GM21390 (cell line): Measurements from ENCODE around the gene PDIA4.
"Not testable (repeated sequence)": the region's sequence is repeated elsewhere in the genome, so short reads cannot be mapped to it uniquely, and the experiment has no call there.

Experiments
- ATAC-seq: cut with Tn5 transposase; IDR thresholded peaks from one replicate; pipeline ENCODE4 v1.9.1; 2021; ENCODE audit not compliant: unreplicated experiment

Gene PDIA4

GRCh38 chr7:149038641-149039040 is 10.3 kb upstream of the PDIA4 start:
- not testable (repeated sequence) for ATAC-seq

GRCh38 chr7:149036676-149037075 is 8.4 kb upstream of the PDIA4 start:
- no peak for ATAC-seq

- no peak for ATAC-seq
Measured at GRCh38 chr7:149031353-149031910, 3.1 kb upstream of the PDIA4 start.

GRCh38 chr7:149030439-149030838 is 2.1 kb upstream of the PDIA4 start:
- not testable (repeated sequence) for ATAC-seq

- ATAC-seq, result no peak
Measured at GRCh38 chr7:149027611-149028345, 527 bp downstream of the PDIA4 start.

GRCh38 chr7:149027055-149027454 is 1.2 kb downstream of the PDIA4 start:
- ATAC-seq, result no peak

GRCh38 chr7:149023662-149024061 is 4.6 kb downstream of the PDIA4 start:
- ATAC-seq, result no peak

GRCh38 chr7:149022756-149023360 is 5.4 kb downstream of the PDIA4 start:
- no peak for ATAC-seq

- ATAC-seq, result no peak
Measured at GRCh38 chr7:149021725-149022062, 6.6 kb downstream of the PDIA4 start.

- no peak for ATAC-seq
Measured at GRCh38 chr7:149020483-149020882, 7.8 kb downstream of the PDIA4 start.

GRCh38 chr7:149016876-149017275 is 11.4 kb downstream of the PDIA4 start:
- ATAC-seq, result no peak

GRCh38 chr7:149014309-149014708 is 14.0 kb downstream of the PDIA4 start:
- no peak for ATAC-seq

- ATAC-seq, result no peak
Measured at GRCh38 chr7:149013876-149014275, 14.4 kb downstream of the PDIA4 start.

- ATAC-seq, result not testable (repeated sequence)
Measured at GRCh38 chr7:149012730-149013129, 15.6 kb downstream of the PDIA4 start.

GRCh38 chr7:149011491-149011890 is 16.8 kb downstream of the PDIA4 start:
- ATAC-seq, result no peak

- no peak for ATAC-seq
Measured at GRCh38 chr7:149010451-149010850, 17.9 kb downstream of the PDIA4 start.

GRCh38 chr7:149009527-149009926 is 18.8 kb downstream of the PDIA4 start:
- ATAC-seq, result no peak

GRCh38 chr7:149007611-149008010 is 20.7 kb downstream of the PDIA4 start:
- ATAC-seq, result no peak

- no peak for ATAC-seq
Measured at GRCh38 chr7:149007146-149007545, 21.2 kb downstream of the PDIA4 start.

- ATAC-seq, result no peak
Measured at GRCh38 chr7:149006345-149006725, 22.0 kb downstream of the PDIA4 start.

GRCh38 chr7:149005427-149006344 is 22.6 kb downstream of the PDIA4 start:
- no peak for ATAC-seq
